K562 (cell line): ENCODE measurements around the gene PAM. TPM values are rescaled to one million over a fixed set of nuclear protein-coding genes. Genes with fewer than 3 reads are reported as not detected.

Experiments
- ARID4B ChIP-seq: sonication (generic); formaldehyde crosslinking; IDR thresholded peaks from 2 replicates; pipeline ENCODE4 v1.8.0; 2022; ENCODE audit warnings: mild to moderate bottlenecking, missing genetic modification reagents
- C11orf30 ChIP-seq: fragments of 450-650 bp; IDR thresholded peaks from 2 replicates; pipeline ENCODE4 v1.6.1; 2016; ENCODE audit warnings: low read depth, mild to moderate bottlenecking
- JUND ChIP-seq, 2 experiments: IDR thresholded peaks; 2 replicates in 1 of 2; 3 replicates in 1 of 2; pipeline ENCODE4 v1.6.1; 2011; ENCODE audit warnings: borderline replicate concordance in 2 of 2, low read depth in 2 of 2, low read length in 2 of 2, improper control_type of control experiment in 1 of 2, missing biosample characterization in 1 of 2, missing genetic modification characterization in 1 of 2, missing genetic modification reagents in 1 of 2
- KAT2B ChIP-seq: IDR thresholded peaks from one replicate; pipeline ENCODE4 v1.6.1; 2012; ENCODE audit warnings: low read depth, mild to moderate bottlenecking, control low read depth, inconsistent platforms, low read length, moderate library complexity
- MGA ChIP-seq: fragments of 450-650 bp; IDR thresholded peaks from 2 replicates; pipeline ENCODE4 v1.6.1; 2016; ENCODE audit warnings: mild to moderate bottlenecking, moderate library complexity
- NFE2L1 ChIP-seq: fragments of 450-650 bp; IDR thresholded peaks from 2 replicates; pipeline ENCODE4 v1.6.1; 2016; ENCODE audit warnings: missing genetic modification characterization, low read depth, mild to moderate bottlenecking, missing compliant biosample characterization, moderate library complexity, borderline replicate concordance
- NFRKB ChIP-seq: fragments of 450-650 bp; IDR thresholded peaks from 2 replicates; pipeline ENCODE4 v1.6.1; 2016; ENCODE audit warnings: low read depth
- PHB ChIP-seq: fragments of 250-450 bp; sonication (Bioruptor Pico); IDR thresholded peaks from 2 replicates; pipeline ENCODE4 v1.5.0; 2021
- ZFP36 ChIP-seq: fragments of 150-350 bp; IDR thresholded peaks from 2 replicates; pipeline ENCODE4 v1.6.1; 2018; ENCODE audit warnings: low read length, low read depth; ENCODE audit not compliant: partially characterized antibody
- ZSCAN29 ChIP-seq: fragments of 450-650 bp; IDR thresholded peaks from 2 replicates; pipeline ENCODE4 v1.6.1; 2017
- polyA plus RNA-seq, 8 experiments: library from polyadenylated mRNA; depleted of rRNA in 4 of 8; stranded (reverse) in 5 of 8; unstranded in 3 of 8; fragments of >200 nt; fragmentation: Nextera tagmentation in 2 of 8; fragmentation: Illumina TruSeq in 1 of 8; extraction: Ambion mirVana in 2 of 8; extraction: Trizol in 1 of 8; gene quantifications; 2 replicates each; pipeline versions ENCODE4 v1.2.1 to v1.2.3, GENCODE V29; 2011 to 2014; ENCODE audit warnings: inconsistent platforms in 1 of 8, missing spikeins in 1 of 8
- total RNA-seq, 7 experiments: library from RNA; depleted of rRNA in 6 of 7; stranded (reverse); fragments of >200 nt in 6 of 7; fragmentation: Illumina TruSeq in 2 of 7; extraction: Trizol in 2 of 7; gene quantifications; 2 replicates each; pipeline versions ENCODE4 v1.2.1 to v1.2.3, GENCODE V29; 2011 to 2021; ENCODE audit warnings: low replicate concordance in 1 of 7

The PAM gene
- total and polyA plus RNA-seq, 9 of the 15 experiments (the other 6 are each of a cell fraction or from before 2014, with no cell fraction given): 0.39 to 3.1 (median 0.77) TPM

GRCh38 chr5:102754767-102755431 is at the start of gene PAM (continued):
- TF ChIP-seq MGA (peak; percentile 36; the same call in 1 of the 2 replicates), NFRKB (no peak), NFE2L1 (tag) (no peak), ZFP36 (peak; percentile 27), ARID4B (CRISPR knock-in tag) (peak; percentile 27; the same call in 1 of the 2 replicates), ZSCAN29 (no peak), C11orf30 (no peak), PHB (CRISPR knock-in tag) (no peak), JUND (IDR thresholded peaks at IDR 0.05; ENCODE audit: borderline replicate concordance, low read depth, low read length) (no peak), JUND (tag; IDR thresholded peaks at IDR 0.05; ENCODE audit: borderline replicate concordance, low read depth, low read length) (no peak), KAT2B (no peak)
